ENCODE data around the gene UBE3A. TPM values are rescaled to one million over a fixed set of nuclear protein-coding genes. Genes with fewer than 3 reads are reported as not detected.
A peak's percentile ranks its signal among the peaks of the same experiment; 100 is the strongest.

UBE3A gene
- total and polyA plus RNA-seq, 9 of the 15 experiments (the other 6 are each of a cell fraction or from before 2014, with no cell fraction given) = 29.3 to 103 (median 60.2) TPM

- no peak for TF ChIP-seq ZNF407 (IDR thresholded peaks at IDR 0.05; ENCODE audit: low read depth)
- TF ChIP-seq SUPT5H (IDR thresholded peaks at IDR 0.05) = no peak
- peak; percentile 63 for TF ChIP-seq MEIS2 (IDR thresholded peaks at IDR 0.05; ENCODE audit: partially characterized antibody)
- TF ChIP-seq ZFP30 (CRISPR knock-in tag; IDR thresholded peaks at IDR 0.05; ENCODE audit: borderline replicate concordance) = no peak
- TF ChIP-seq, protein P1, sequence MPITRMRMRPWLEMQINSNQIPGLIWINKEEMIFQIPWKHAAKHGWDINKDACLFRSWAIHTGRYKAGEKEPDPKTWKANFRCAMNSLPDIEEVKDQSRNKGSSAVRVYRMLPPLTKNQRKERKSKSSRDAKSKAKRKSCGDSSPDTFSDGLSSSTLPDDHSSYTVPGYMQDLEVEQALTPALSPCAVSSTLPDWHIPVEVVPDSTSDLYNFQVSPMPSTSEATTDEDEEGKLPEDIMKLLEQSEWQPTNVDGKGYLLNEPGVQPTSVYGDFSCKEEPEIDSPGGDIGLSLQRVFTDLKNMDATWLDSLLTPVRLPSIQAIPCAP (CRISPR knock-in tag; IDR thresholded peaks at IDR 0.05; ENCODE audit: borderline replicate concordance) = no peak
- no peak for TF ChIP-seq BRD9 (IDR thresholded peaks at IDR 0.05; ENCODE audit: low read depth, partially characterized antibody)
- no peak for TF ChIP-seq PHF20 (IDR thresholded peaks at IDR 0.05; ENCODE audit: partially characterized antibody)
- no peak for TF ChIP-seq ETS2 (tag; IDR thresholded peaks at IDR 0.05; ENCODE audit: borderline replicate concordance, poor library complexity, severe bottlenecking)
- no peak for TF ChIP-seq ZNF232 (CRISPR knock-in tag; IDR thresholded peaks at IDR 0.05)
- TF ChIP-seq ZNF639 (CRISPR knock-in tag; conservative IDR thresholded peaks at IDR 0.05 in 1 of 2, IDR thresholded peaks at IDR 0.05 in 1 of 2) = no peak
- TF ChIP-seq ZBTB7A (IDR thresholded peaks at IDR 0.05; ENCODE audit: borderline replicate concordance, control insufficient read depth, low read depth, low read length) = no peak
Observed at GRCh38 chr15:25323420-25323819, 115.4 kb downstream of the UBE3A start (continued).
